OCI-LY7 (cell line): ENCODE data around the gene PPP1R14C.

ENCODE experiments used
- CTCF ChIP-seq: fragments of 200-600 bp; sonication (generic); conservative IDR thresholded peaks from 2 replicates; pipeline ENCODE4 v1.5.1; 2014; ENCODE audit warnings: mild to moderate bottlenecking, antibody characterized with exemption, low read length, moderate library complexity, mixed read lengths
- EZH2phosphoT487 ChIP-seq: fragments of 200-600 bp; sonication (generic); IDR thresholded peaks from 2 replicates; pipeline ENCODE4 v1.6.1; 2018; ENCODE audit warnings: low read depth, borderline replicate concordance, mild to moderate bottlenecking, mixed run types, antibody characterized with exemption, low read length, moderate library complexity, mixed read lengths

- TF ChIP-seq CTCF (no peak), EZH2phosphoT487 (no peak)
These were observed 125.1 kb downstream of the PPP1R14C start for GRCh38 chr6:150267686-150268561.
